Fibroblast of lung (primary cell): Measurements from ENCODE around the gene TNNI3K. TPM values are rescaled to one million over a fixed set of nuclear protein-coding genes. Genes with fewer than 3 reads are reported as not detected.
A peak's percentile ranks its signal among the peaks of the same experiment; 100 is the strongest.

Experiments
- DNase-seq, 2 donors: peaks; one replicate each; pipeline versions ENCODE4 v3.0.0 to v3.0.0-alpha.2; 2010; ENCODE audit warnings: low read depth in 2 of 2
- H2AFZ ChIP-seq: 2 replicates; pipeline ENCODE4 v1.5.1; 2012; ENCODE audit warnings: low read length, control low read depth, inconsistent platforms
- H3K27ac ChIP-seq: 2 replicates; pipeline ENCODE4 v1.5.1; 2011; ENCODE audit warnings: low read length, control low read depth; ENCODE audit not compliant: insufficient read depth
- H3K27me3 ChIP-seq: 2 replicates; pipeline ENCODE4 v1.5.1; 2011; ENCODE audit warnings: mild to moderate bottlenecking, low read length; ENCODE audit not compliant: control insufficient read depth, insufficient read depth
- H3K36me3 ChIP-seq: 2 replicates; pipeline ENCODE4 v1.5.1; 2011; ENCODE audit warnings: low read length; ENCODE audit not compliant: control insufficient read depth, insufficient read depth
- H3K4me1 ChIP-seq: 2 replicates; pipeline ENCODE4 v1.5.1; 2011; ENCODE audit warnings: low read length; ENCODE audit not compliant: control insufficient read depth, insufficient read depth; ENCODE audit errors: extremely low read depth
- H3K4me2 ChIP-seq: 2 replicates; pipeline ENCODE4 v1.5.1; 2011; ENCODE audit warnings: low read length, control low read depth; ENCODE audit not compliant: insufficient read depth; ENCODE audit errors: extremely low read depth
- H3K4me3 ChIP-seq, 4 experiments: fragments of 200-600 bp in 1 of 4; sonication (generic) in 1 of 4; replicated peaks in 1 of 4; 2 replicates each; pipeline ENCODE4 v1.5.1; 2011 to 2016; ENCODE audit warnings: low read length in 4 of 4, low read depth in 3 of 4, mild to moderate bottlenecking in 3 of 4, control low read depth in 2 of 4, inconsistent platforms in 1 of 4, mixed read lengths in 1 of 4; ENCODE audit not compliant: insufficient read depth in 1 of 4; ENCODE audit errors: control extremely low read depth in 1 of 4
- H3K79me2 ChIP-seq: 2 replicates; pipeline ENCODE4 v1.5.1; 2012; ENCODE audit warnings: mild to moderate bottlenecking, low read length, inconsistent platforms; ENCODE audit not compliant: control insufficient read depth, insufficient read depth
- H3K9ac ChIP-seq: 2 replicates; pipeline ENCODE4 v1.5.1; 2011; ENCODE audit warnings: mild to moderate bottlenecking, low read length, control low read depth; ENCODE audit not compliant: insufficient read depth
- H3K9me3 ChIP-seq: 2 replicates; pipeline ENCODE4 v1.5.1; 2012; ENCODE audit warnings: low read depth, low read length; ENCODE audit not compliant: control insufficient read depth, insufficient read depth
- H4K20me1 ChIP-seq: 2 replicates; pipeline ENCODE4 v1.5.1; 2011; ENCODE audit warnings: low read length; ENCODE audit not compliant: control insufficient read depth, insufficient read depth; ENCODE audit errors: extremely low read depth
- EZH2 ChIP-seq: IDR thresholded peaks from 2 replicates; pipeline ENCODE4 v1.5.1; 2012; ENCODE audit warnings: low read length, control low read depth, mild to moderate bottlenecking; ENCODE audit errors: missing control alignments
- polyA plus RNA-seq, 2 donors: library from polyadenylated mRNA; depleted of rRNA in 1 of 2; stranded (reverse) in 1 of 2; unstranded in 1 of 2; fragments of >200 nt; gene quantifications; 2 replicates each; pipeline ENCODE4 v1.2.1, GENCODE V29; 2011 to 2012; ENCODE audit warnings: missing spikeins in 1 of 2
- total RNA-seq: library from RNA; depleted of rRNA; stranded (reverse); fragments of >200 nt; gene quantifications from 2 replicates; pipeline ENCODE4 v1.2.1, GENCODE V29; 2014
- TF ChIP-seq, protein P1 (sequence below), 2 donors: IDR thresholded peaks in 1 of 2; conservative IDR thresholded peaks in 1 of 2; 1 replicate in 1 of 2; 2 replicates in 1 of 2; pipeline ENCODE4 v1.5.1; 2011 to 2012; ENCODE audit warnings: low read length in 2 of 2, control low read depth in 1 of 2, inconsistent platforms in 1 of 2, low read depth in 1 of 2, mild to moderate bottlenecking in 1 of 2

TNNI3K gene
- total and polyA plus RNA-seq, 2 donors (not counting 1 experiment from before 2014, with no cell fraction given): 0.66 to 0.91 TPM

- peak in 1 of 2 donors; percentile 8 for DNase-seq
- no peaks in the 10 kb centered on the region for H3K36me3 ChIP-seq
- no peaks in the 10 kb centered on the region for H4K20me1 ChIP-seq
- H3K4me3 ChIP-seq: no peak overlapping the region
- TF ChIP-seq EZH2: no peak
- TF ChIP-seq, protein P1, sequence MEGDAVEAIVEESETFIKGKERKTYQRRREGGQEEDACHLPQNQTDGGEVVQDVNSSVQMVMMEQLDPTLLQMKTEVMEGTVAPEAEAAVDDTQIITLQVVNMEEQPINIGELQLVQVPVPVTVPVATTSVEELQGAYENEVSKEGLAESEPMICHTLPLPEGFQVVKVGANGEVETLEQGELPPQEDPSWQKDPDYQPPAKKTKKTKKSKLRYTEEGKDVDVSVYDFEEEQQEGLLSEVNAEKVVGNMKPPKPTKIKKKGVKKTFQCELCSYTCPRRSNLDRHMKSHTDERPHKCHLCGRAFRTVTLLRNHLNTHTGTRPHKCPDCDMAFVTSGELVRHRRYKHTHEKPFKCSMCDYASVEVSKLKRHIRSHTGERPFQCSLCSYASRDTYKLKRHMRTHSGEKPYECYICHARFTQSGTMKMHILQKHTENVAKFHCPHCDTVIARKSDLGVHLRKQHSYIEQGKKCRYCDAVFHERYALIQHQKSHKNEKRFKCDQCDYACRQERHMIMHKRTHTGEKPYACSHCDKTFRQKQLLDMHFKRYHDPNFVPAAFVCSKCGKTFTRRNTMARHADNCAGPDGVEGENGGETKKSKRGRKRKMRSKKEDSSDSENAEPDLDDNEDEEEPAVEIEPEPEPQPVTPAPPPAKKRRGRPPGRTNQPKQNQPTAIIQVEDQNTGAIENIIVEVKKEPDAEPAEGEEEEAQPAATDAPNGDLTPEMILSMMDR (conservative IDR thresholded peaks at IDR 0.05 in 1 of 2, IDR thresholded peaks at IDR 0.05 in 1 of 2; ENCODE audit: low read depth in 1 of 2, low read length in 2 of 2): no peak
- no peaks in the 10 kb centered on the region for H3K9me3 ChIP-seq
- H3K27ac ChIP-seq: no peak overlapping the region
- H2AFZ ChIP-seq: no peak overlapping the region
- no peaks in the 10 kb centered on the region for H3K27me3 ChIP-seq
- H3K4me2 ChIP-seq: no peak overlapping the region
- H3K79me2 ChIP-seq: no peaks in the 10 kb centered on the region
- no peak overlapping the region for H3K9ac ChIP-seq
- no peaks in the 10 kb centered on the region for H3K4me1 ChIP-seq
These were observed 235.1 kb downstream of the TNNI3K start for GRCh38 chr1:74470251-74470650.

GRCh38 chr1:74470936-74471335 lies 235.7 kb downstream of the TNNI3K start:
- Histone ChIP-seq H3K9ac (no peak overlapping the region), H3K36me3 (no peaks in the 10 kb centered on the region), H2AFZ (no peak overlapping the region), H4K20me1 (no peaks in the 10 kb centered on the region), H3K27me3 (no peaks in the 10 kb centered on the region), H3K27ac (no peak overlapping the region), H3K79me2 (no peaks in the 10 kb centered on the region), H3K4me3 (no peak overlapping the region), H3K9me3 (no peaks in the 10 kb centered on the region), H3K4me1 (no peaks in the 10 kb centered on the region), H3K4me2 (no peak overlapping the region)
- TF ChIP-seq, protein P1 (conservative IDR thresholded peaks at IDR 0.05 in 1 of 2, IDR thresholded peaks at IDR 0.05 in 1 of 2; ENCODE audit: low read depth in 1 of 2, low read length in 2 of 2): no peak
- no peak for TF ChIP-seq EZH2
- DNase-seq: peak in 1 of 2 donors; percentile 6

DNA sequence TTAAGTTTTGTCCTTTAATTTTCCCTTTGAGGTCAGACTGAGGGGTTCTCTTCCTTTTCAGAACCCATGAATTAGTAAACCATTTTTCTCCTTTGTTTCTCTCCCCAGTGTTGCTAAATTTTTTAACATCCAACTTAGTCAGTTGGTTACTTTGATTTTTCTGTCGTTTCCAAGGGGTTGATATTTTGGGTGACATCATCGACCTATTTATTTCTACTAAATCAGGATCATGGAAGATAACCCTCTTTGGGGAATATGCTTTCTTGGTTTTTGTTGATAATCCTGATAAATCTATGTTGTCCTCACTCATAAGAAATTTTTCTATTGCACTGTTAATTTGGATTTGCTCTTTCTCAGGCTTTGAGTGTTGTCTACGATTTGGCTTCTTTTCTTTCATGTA lies 236.3 kb downstream of the TNNI3K start:
- Histone ChIP-seq H4K20me1 (no peaks in the 10 kb centered on the region), H3K27me3 (no peaks in the 10 kb centered on the region), H3K4me3 (no peak overlapping the region), H3K9me3 (no peaks in the 10 kb centered on the region), H3K9ac (no peak overlapping the region), H3K27ac (no peak overlapping the region), H2AFZ (no peak overlapping the region), H3K4me2 (no peak overlapping the region), H3K79me2 (no peaks in the 10 kb centered on the region), H3K4me1 (no peaks in the 10 kb centered on the region), H3K36me3 (no peaks in the 10 kb centered on the region)
- TF ChIP-seq EZH2: no peak
- TF ChIP-seq, protein P1 (conservative IDR thresholded peaks at IDR 0.05 in 1 of 2, IDR thresholded peaks at IDR 0.05 in 1 of 2; ENCODE audit: low read depth in 1 of 2, low read length in 2 of 2): no peak
- no peak for DNase-seq
